GM19193 (cell line): ENCODE data around the gene LAMA5.

Experiments
- POLR2A ChIP-seq: IDR thresholded peaks from 4 replicates; pipeline ENCODE4 v1.6.1; 2011; ENCODE audit not compliant: insufficient read depth, insufficient read length; ENCODE audit errors: extremely low read depth

LAMA5 gene

GRCh38 chr20:62370807-62371587, 3.9 kb upstream of the LAMA5 start:
- no peak for TF ChIP-seq POLR2A

- no peak for TF ChIP-seq POLR2A
Observed at GRCh38 chr20:62370115-62370806, 3.1 kb upstream of the LAMA5 start.

GRCh38 chr20:62369815-62370114, 2.7 kb upstream of the LAMA5 start:
- TF ChIP-seq POLR2A: no peak

GRCh38 chr20:62368976-62369814, 2.1 kb upstream of the LAMA5 start:
- no peak for TF ChIP-seq POLR2A

- TF ChIP-seq POLR2A: no peak
Observed at GRCh38 chr20:62368392-62368975, 1.4 kb upstream of the LAMA5 start.

GRCh38 chr20:62367633-62368391, 700 bp upstream of the LAMA5 start:
- TF ChIP-seq POLR2A: no peak

GRCh38 chr20:62366370-62367135, 559 bp downstream of the LAMA5 start:
- TF ChIP-seq POLR2A: no peak

- TF ChIP-seq POLR2A: no peak
Observed at GRCh38 chr20:62365814-62366369, 1.2 kb downstream of the LAMA5 start.

- no peak for TF ChIP-seq POLR2A
Observed at GRCh38 chr20:62364911-62365736, 2.0 kb downstream of the LAMA5 start.

- TF ChIP-seq POLR2A: no peak
Observed at GRCh38 chr20:62363920-62364851, 2.9 kb downstream of the LAMA5 start.
